IMR-90 (cell line): ENCODE measurements around the gene OR2F1. TPM values are rescaled to one million over a fixed set of nuclear protein-coding genes. Genes with fewer than 3 reads are reported as not detected.

Source experiments
- ATAC-seq: fragments of 200-7000 bp; cut with Tn5 transposase; 2 replicates; pipeline ENCODE4 v1.9.1; 2020; ENCODE audit warnings: low read depth, mild to moderate bottlenecking, moderate library complexity
- BruUV-seq: library from RNA; stranded (reverse); fragments of 400-500 nt; replicated peaks from 2 replicates; lab custom pipeline; 2021; lab: Mats Ljungman, UMichigan
- CTCF ChIA-PET: fragments of 300-600 bp; formaldehyde crosslinking; extraction: SDS; loops from one replicate; lab custom pipeline; 2021; ENCODE audit warnings: antibody characterized with exemption; lab: Yijun Ruan, JAX
- POLR2A ChIA-PET: fragments of 300-600 bp; sonication (Branson Sonifier 250); formaldehyde crosslinking; loops from one replicate; lab custom pipeline; 2022; ENCODE audit warnings: antibody characterized with exemption; ENCODE audit not compliant: unreplicated experiment; lab: Charles Lee
- DNase-seq: peaks from one replicate; pipeline ENCODE4 v3.0.0; 2013
- H2AFZ ChIP-seq: replicated peaks from 2 replicates; pipeline ENCODE3; 2013; ENCODE audit warnings: low read length, mild to moderate bottlenecking; ENCODE audit not compliant: poor library complexity
- H2AK5ac ChIP-seq: 2 replicates; pipeline ENCODE4 v1.6.1; 2013; ENCODE audit warnings: low read depth, low read length, inconsistent platforms
- H2AK9ac ChIP-seq: replicated peaks from 2 replicates; pipeline ENCODE3; 2013; ENCODE audit warnings: mild to moderate bottlenecking, low read depth, low read length, moderate library complexity; ENCODE audit not compliant: poor library complexity
- H2BK120ac ChIP-seq: 2 replicates; pipeline ENCODE4 v1.6.1; 2013; ENCODE audit warnings: low read depth, low read length, inconsistent platforms
- H2BK15ac ChIP-seq: 3 replicates; pipeline ENCODE4 v1.6.1; 2013; ENCODE audit warnings: low read depth, low read length, inconsistent platforms
- H2BK20ac ChIP-seq: 2 replicates; pipeline ENCODE4 v1.6.1; 2013; ENCODE audit warnings: low read depth, mild to moderate bottlenecking, inconsistent platforms, low read length, moderate library complexity
- H2BK5ac ChIP-seq: 2 replicates; pipeline ENCODE4 v1.6.1; 2013; ENCODE audit warnings: mild to moderate bottlenecking, low read depth, low read length, inconsistent platforms; ENCODE audit not compliant: poor library complexity, severe bottlenecking
- H3K14ac ChIP-seq: replicated peaks from 2 replicates; pipeline ENCODE4 v1.6.1; 2013; ENCODE audit warnings: low read depth, low read length, inconsistent platforms
- H3K18ac ChIP-seq: 2 replicates; pipeline ENCODE4 v1.6.1; 2013; ENCODE audit warnings: low read depth, low read length, control low read depth
- H3K23ac ChIP-seq: 2 replicates; pipeline ENCODE4 v1.6.1; 2013; ENCODE audit warnings: low read depth, low read length, inconsistent platforms
- H3K27ac ChIP-seq: 2 replicates; pipeline ENCODE4 v1.5.1; 2013; ENCODE audit warnings: mild to moderate bottlenecking, control low read depth, low read length; ENCODE audit not compliant: insufficient read depth
- H3K27me3 ChIP-seq: 2 replicates; pipeline ENCODE4 v1.6.1; 2013; ENCODE audit warnings: low read length; ENCODE audit not compliant: control insufficient read depth, insufficient read depth
- H3K36me3 ChIP-seq: 2 replicates; pipeline ENCODE4 v1.6.1; 2013; ENCODE audit warnings: low read length, mixed read lengths; ENCODE audit not compliant: control insufficient read depth, insufficient read depth
- H3K4ac ChIP-seq: 2 replicates; pipeline ENCODE4 v1.6.1; 2013; ENCODE audit warnings: low read depth, low read length, inconsistent platforms
- H3K4me1 ChIP-seq: 2 replicates; pipeline ENCODE4 v1.6.1; 2013; ENCODE audit warnings: low read length, mixed read lengths; ENCODE audit not compliant: control insufficient read depth, insufficient read depth
- H3K4me2 ChIP-seq: 2 replicates; pipeline ENCODE4 v1.6.1; 2013; ENCODE audit warnings: low read depth, mild to moderate bottlenecking, control low read depth, low read length, moderate library complexity
- H3K4me3 ChIP-seq: 2 replicates; pipeline ENCODE4 v1.5.1; 2013; ENCODE audit warnings: low read depth, mild to moderate bottlenecking, control low read depth, low read length, moderate library complexity; ENCODE audit not compliant: insufficient read depth
- H3K56ac ChIP-seq: 2 replicates; pipeline ENCODE4 v1.6.1; 2013; ENCODE audit warnings: low read length, inconsistent platforms; ENCODE audit not compliant: insufficient read depth; ENCODE audit errors: extremely low read depth
- H3K79me1 ChIP-seq, 2 experiments: 2 replicates each; pipeline ENCODE4 v1.6.1; 2013; ENCODE audit warnings: low read length in 2 of 2, inconsistent platforms in 1 of 2, low read depth in 1 of 2
- H3K9ac ChIP-seq: 2 replicates; pipeline ENCODE4 v1.6.1; 2013; ENCODE audit warnings: low read depth, low read length, control low read depth
- H3K9me1 ChIP-seq: 2 replicates; pipeline ENCODE4 v1.6.1; 2013; ENCODE audit warnings: low read length, inconsistent platforms; ENCODE audit not compliant: insufficient read depth
- H3K9me3 ChIP-seq: 2 replicates; pipeline ENCODE4 v1.6.1; 2013; ENCODE audit warnings: low read length; ENCODE audit not compliant: control insufficient read depth, insufficient read depth
- H4K20me1 ChIP-seq: 2 replicates; pipeline ENCODE4 v1.6.1; 2013; ENCODE audit warnings: low read length, inconsistent platforms; ENCODE audit not compliant: insufficient read depth
- H4K5ac ChIP-seq: 2 replicates; pipeline ENCODE4 v1.6.1; 2013; ENCODE audit warnings: mild to moderate bottlenecking, low read depth, low read length, control low read depth
- H4K8ac ChIP-seq, 2 experiments: 2 replicates each; pipeline ENCODE4 v1.6.1; 2013; ENCODE audit warnings: low read depth in 2 of 2, low read length in 2 of 2, control low read depth in 1 of 2, inconsistent platforms in 1 of 2
- H4K91ac ChIP-seq: 2 replicates; pipeline ENCODE4 v1.6.1; 2013; ENCODE audit warnings: low read depth, low read length, inconsistent platforms; ENCODE audit not compliant: insufficient read depth
- BHLHE40 ChIP-seq: fragments of 150-350 bp; IDR thresholded peaks from 2 replicates; pipeline ENCODE4 v1.6.1; 2016; ENCODE audit warnings: mild to moderate bottlenecking, low read depth, low read length
- MXI1 ChIP-seq: IDR thresholded peaks from 2 replicates; pipeline ENCODE4 v1.6.1; 2012; ENCODE audit warnings: low read depth, mild to moderate bottlenecking, low read length, moderate library complexity, borderline replicate concordance
- RAD21 ChIP-seq: IDR thresholded peaks from 2 replicates; pipeline ENCODE4 v1.6.1; 2012; ENCODE audit warnings: low read length, improper control_type of control experiment
- WGBS, 2 experiments: methylation state at CpG; one replicate each; pipeline versions ENCODE4 v1.1.5 to v1.1.7; 2013; ENCODE audit warnings: missing lambda C conversion rate in 2 of 2; ENCODE audit not compliant: insufficient read length in 1 of 2; ENCODE audit errors: extremely low coverage in 2 of 2; 5-methylcytosine and 5-hydroxymethylcytosine counted together
- dilution Hi-C: fragments of 300-500 bp; cut with HindIII; formaldehyde crosslinking; loops from one replicate; pipeline ENCODE4 v1.14.3; 2018; ENCODE audit warnings: low sequenced_read_pairs; ENCODE audit not compliant: unreplicated experiment
- in situ Hi-C: fragments of 300-500 bp; cut with MboI; formaldehyde crosslinking; loops from 3 replicates; pipeline ENCODE4 v1.14.3; 2019; ENCODE audit warnings: low sequenced_read_pairs, inconsistent platforms, mixed read lengths
- intact Hi-C: fragments of 100-400 bp; cut with micrococcal nuclease; formaldehyde crosslinking; loops from 2 replicates; pipeline ENCODE4 v1.10.0; 2022
- polyA plus RNA-seq, 3 experiments: library from polyadenylated mRNA; depleted of rRNA; stranded (reverse); fragments of >200 nt; gene quantifications; 2 replicates each; pipeline ENCODE4 v1.2.3, GENCODE V29; 2012; ENCODE audit warnings: low replicate concordance in 1 of 3
- total RNA-seq: library from RNA; depleted of rRNA; stranded (reverse); fragments of >200 nt; gene quantifications from 2 replicates; pipeline ENCODE4 v1.2.3, GENCODE V29; 2012

Gene OR2F1
- total and polyA plus RNA-seq, 2 of the 4 experiments (the other 2 are of a cell fraction) = not detected

- TF ChIP-seq MXI1 (no peak), RAD21 (no peak), BHLHE40 (no peak)
- no peaks in the 10 kb centered on the region for H3K9me3 ChIP-seq
- no peak overlapping the region for H3K18ac ChIP-seq
- POLR2A ChIA-PET = no interaction called here
- no peaks in the 10 kb centered on the region for H4K20me1 ChIP-seq
- BruUV-seq = no TSS peak
- H2AK5ac ChIP-seq = no peak overlapping the region
- H3K27me3 ChIP-seq = peaks cover 3% of the 10 kb centered on the region; the same call in 1 of the 2 replicates
- WGBS, 2 experiments = no CpG with 5 or more reads among the region's 3 CpGs
- peaks cover 3% of the 10 kb centered on the region; the same call in 1 of the 2 replicates for H3K4me1 ChIP-seq
- no peak overlapping the region for H3K4me2 ChIP-seq
- intact Hi-C loops = no loop called here
- CTCF ChIA-PET = no interaction called here
- no peak overlapping the region for H4K8ac ChIP-seq
- H3K4me3 ChIP-seq = no peak overlapping the region
- no peak overlapping the region for H2AK9ac ChIP-seq
- no peak overlapping the region for H3K27ac ChIP-seq
- ATAC-seq (no peak; the same call in 1 of the 2 replicates), DNase-seq (peak; percentile 39)
- in situ Hi-C loops = no loop called here
- no peaks in the 10 kb centered on the region for H3K79me1 ChIP-seq
- H2AFZ ChIP-seq = no peak overlapping the region
- H3K4ac ChIP-seq = no peak overlapping the region
- no peak overlapping the region for H2BK120ac ChIP-seq
- no peak overlapping the region for H3K23ac ChIP-seq
- H3K9me1 ChIP-seq = no peaks in the 10 kb centered on the region
- no peak overlapping the region for H2BK5ac ChIP-seq
- no peak overlapping the region for H4K5ac ChIP-seq
- no peak overlapping the region for H3K9ac ChIP-seq
- H3K56ac ChIP-seq = no peak overlapping the region
- H2BK20ac ChIP-seq = no peak overlapping the region
- no peak overlapping the region for H4K91ac ChIP-seq
- dilution Hi-C loops = no loop called here
- H3K36me3 ChIP-seq = no peaks in the 10 kb centered on the region
- H3K14ac ChIP-seq = no peak overlapping the region
- no peak overlapping the region for H2BK15ac ChIP-seq
These were observed 4.1 kb downstream of the OR2F1 start for GRCh38 chr7:143958781-143959180.
